ENCODE measurements around the gene TUNAR. TPM values are rescaled to one million over a fixed set of nuclear protein-coding genes. Genes with fewer than 3 reads are reported as not detected.

TUNAR gene
- total and polyA plus RNA-seq, 12 donors, result not detected

DNA sequence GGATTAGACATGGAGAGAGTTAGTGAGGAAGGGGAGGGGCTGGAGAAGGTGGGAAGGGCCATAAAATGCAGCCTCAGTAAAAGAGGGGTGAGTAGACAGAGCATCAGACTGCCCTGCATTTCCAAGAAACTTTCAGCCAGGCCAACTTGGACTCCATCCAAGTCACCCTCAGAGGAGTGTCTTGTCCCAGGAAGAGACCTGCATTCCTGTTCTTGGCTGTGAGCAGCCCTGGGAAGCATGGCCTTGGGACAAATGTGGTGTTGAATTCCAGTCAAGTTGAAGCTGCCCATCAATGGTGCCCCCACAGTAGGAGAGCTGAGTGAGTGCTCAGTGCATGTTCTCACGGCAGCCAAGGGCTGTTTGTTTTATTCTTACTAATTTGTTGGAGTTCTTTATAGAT, 35.0 kb upstream of the TUNAR start:
- H3K4me3 ChIP-seq, result no peak overlapping the region
- H3K27me3 ChIP-seq, result peaks cover 0 to 19% (median 3%) of the 10 kb centered on the region in 7 donors
- H3K4me1 ChIP-seq, result no peaks in the 10 kb centered on the region
- no peak for ATAC-seq
- intact Hi-C loops (cut with DNase I), result no loop called here
- DNase-seq, result no peak
- no peak overlapping the region for H3K27ac ChIP-seq
- H3K36me3 ChIP-seq, result no peaks in the 10 kb centered on the region
- TF ChIP-seq, protein P1, sequence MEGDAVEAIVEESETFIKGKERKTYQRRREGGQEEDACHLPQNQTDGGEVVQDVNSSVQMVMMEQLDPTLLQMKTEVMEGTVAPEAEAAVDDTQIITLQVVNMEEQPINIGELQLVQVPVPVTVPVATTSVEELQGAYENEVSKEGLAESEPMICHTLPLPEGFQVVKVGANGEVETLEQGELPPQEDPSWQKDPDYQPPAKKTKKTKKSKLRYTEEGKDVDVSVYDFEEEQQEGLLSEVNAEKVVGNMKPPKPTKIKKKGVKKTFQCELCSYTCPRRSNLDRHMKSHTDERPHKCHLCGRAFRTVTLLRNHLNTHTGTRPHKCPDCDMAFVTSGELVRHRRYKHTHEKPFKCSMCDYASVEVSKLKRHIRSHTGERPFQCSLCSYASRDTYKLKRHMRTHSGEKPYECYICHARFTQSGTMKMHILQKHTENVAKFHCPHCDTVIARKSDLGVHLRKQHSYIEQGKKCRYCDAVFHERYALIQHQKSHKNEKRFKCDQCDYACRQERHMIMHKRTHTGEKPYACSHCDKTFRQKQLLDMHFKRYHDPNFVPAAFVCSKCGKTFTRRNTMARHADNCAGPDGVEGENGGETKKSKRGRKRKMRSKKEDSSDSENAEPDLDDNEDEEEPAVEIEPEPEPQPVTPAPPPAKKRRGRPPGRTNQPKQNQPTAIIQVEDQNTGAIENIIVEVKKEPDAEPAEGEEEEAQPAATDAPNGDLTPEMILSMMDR (IDR thresholded peaks at IDR 0.05), result no peak
- WGBS, 2 donors, result 61 to 66% methylated on average over 1 of the region's 1 CpG
- H3K9me3 ChIP-seq, result no peaks in the 10 kb centered on the region

DNA sequence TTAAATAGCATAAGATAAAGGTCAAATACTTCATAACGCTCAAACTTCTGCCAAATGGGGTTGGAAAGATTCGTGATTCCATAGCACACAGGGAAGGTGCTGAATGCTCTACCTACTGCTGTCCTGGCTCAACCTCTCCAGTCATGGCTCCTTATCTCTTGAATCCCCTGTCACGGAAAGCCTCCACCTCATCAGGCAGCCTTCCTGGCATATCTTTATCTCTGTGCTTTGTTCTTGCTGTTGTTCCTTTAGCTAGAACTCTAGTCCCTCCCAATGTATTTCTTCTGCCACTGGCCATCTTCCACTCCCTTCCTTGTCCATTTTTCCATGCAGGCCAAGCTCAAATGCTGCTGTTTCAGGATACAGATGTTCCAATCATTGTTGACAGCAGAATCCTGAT, 26.9 kb upstream of the TUNAR start:
- 27 to 37% methylated on average over 3 of the region's 3 CpGs for WGBS, 2 donors
- TF ChIP-seq, protein P1 (IDR thresholded peaks at IDR 0.05), result no peak
- ATAC-seq (no peak), DNase-seq (no peak)
- Histone ChIP-seq H3K27ac (no peak overlapping the region), H3K9me3 (peaks cover 0 to 6% (median 0%) of the 10 kb centered on the region in 11 donors), H3K4me1 (no peaks in the 10 kb centered on the region), H3K36me3 (no peaks in the 10 kb centered on the region), H3K27me3 (peaks cover 0 to 40% (median 16%) of the 10 kb centered on the region in 7 donors), H3K4me3 (no peak overlapping the region)
- intact Hi-C loops (cut with DNase I), result no loop called here

DNA sequence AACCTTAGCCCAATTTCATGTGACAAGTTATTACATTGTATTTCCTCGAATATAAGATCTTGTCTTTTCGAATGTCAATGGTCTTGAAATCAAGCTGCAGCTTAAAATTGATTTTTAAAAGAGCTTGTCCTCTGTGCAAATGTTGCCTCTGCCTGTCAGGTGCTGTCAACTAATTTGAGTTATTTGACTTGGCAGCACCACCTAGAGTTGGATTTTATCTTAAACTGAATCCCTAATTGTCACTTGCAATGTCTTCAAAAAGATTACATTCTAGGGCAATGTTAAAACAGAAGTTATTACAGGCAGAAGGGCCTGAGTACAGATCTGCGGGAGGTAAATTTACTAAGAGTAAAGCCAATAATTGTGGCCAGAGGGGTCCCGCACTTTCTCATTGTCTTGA, 26.2 kb upstream of the TUNAR start:
- intact Hi-C loops (cut with DNase I), result no loop called here
- no peaks in the 10 kb centered on the region for H3K36me3 ChIP-seq
- no peak for DNase-seq
- WGBS, 2 donors, result 75 to 79% methylated on average over 4 of the region's 4 CpGs
- H3K9me3 ChIP-seq, result peaks cover 0 to 6% (median 0%) of the 10 kb centered on the region in 11 donors
- H3K4me3 ChIP-seq, result no peak overlapping the region
- H3K27me3 ChIP-seq, result peaks cover 0 to 40% (median 16%) of the 10 kb centered on the region in 7 donors
- no peak for ATAC-seq
- H3K4me1 ChIP-seq, result no peaks in the 10 kb centered on the region
- TF ChIP-seq, protein P1 (IDR thresholded peaks at IDR 0.05), result no peak
- H3K27ac ChIP-seq, result no peak overlapping the region

DNA sequence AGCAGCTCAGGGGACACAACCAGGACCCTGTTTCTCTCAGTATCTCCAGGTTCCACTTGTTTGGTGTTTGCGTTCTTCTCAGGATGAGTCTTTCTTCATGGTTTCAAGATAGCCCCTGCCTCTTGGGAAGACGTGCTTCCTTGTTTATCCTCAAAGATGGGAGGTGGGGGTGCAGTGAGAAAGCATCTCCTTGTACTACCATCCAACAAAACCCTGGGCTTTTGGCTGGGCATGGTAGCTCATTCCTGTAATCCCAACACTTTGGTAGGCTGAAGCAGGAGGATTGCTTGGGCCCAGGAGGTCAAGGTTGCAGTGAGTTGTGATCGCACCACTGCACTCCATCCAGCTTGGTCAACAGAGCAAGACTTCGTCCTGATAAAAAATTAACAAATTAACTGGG, 21.0 kb upstream of the TUNAR start:
- ATAC-seq (no peak), DNase-seq (no peak)
- WGBS, 2 donors, result 75 to 77% methylated on average over 4 of the region's 4 CpGs
- H3K4me3 ChIP-seq, result no peak overlapping the region
- intact Hi-C loops (cut with DNase I), result no loop called here
- H3K9me3 ChIP-seq, result peaks cover 0 to 6% (median 0%) of the 10 kb centered on the region in 11 donors
- H3K4me1 ChIP-seq, result peaks cover 0 to 4% (median 0%) of the 10 kb centered on the region in 9 donors
- peaks cover 0 to 10% (median 0%) of the 10 kb centered on the region in 7 donors for H3K27me3 ChIP-seq
- H3K27ac ChIP-seq, result no peak overlapping the region
- TF ChIP-seq, protein P1 (IDR thresholded peaks at IDR 0.05), result no peak
- H3K36me3 ChIP-seq, result no peaks in the 10 kb centered on the region

All from heart right ventricle (tissue), 16 donors.